Measurements from ENCODE around the gene AUNIP.

Gene AUNIP

DNA sequence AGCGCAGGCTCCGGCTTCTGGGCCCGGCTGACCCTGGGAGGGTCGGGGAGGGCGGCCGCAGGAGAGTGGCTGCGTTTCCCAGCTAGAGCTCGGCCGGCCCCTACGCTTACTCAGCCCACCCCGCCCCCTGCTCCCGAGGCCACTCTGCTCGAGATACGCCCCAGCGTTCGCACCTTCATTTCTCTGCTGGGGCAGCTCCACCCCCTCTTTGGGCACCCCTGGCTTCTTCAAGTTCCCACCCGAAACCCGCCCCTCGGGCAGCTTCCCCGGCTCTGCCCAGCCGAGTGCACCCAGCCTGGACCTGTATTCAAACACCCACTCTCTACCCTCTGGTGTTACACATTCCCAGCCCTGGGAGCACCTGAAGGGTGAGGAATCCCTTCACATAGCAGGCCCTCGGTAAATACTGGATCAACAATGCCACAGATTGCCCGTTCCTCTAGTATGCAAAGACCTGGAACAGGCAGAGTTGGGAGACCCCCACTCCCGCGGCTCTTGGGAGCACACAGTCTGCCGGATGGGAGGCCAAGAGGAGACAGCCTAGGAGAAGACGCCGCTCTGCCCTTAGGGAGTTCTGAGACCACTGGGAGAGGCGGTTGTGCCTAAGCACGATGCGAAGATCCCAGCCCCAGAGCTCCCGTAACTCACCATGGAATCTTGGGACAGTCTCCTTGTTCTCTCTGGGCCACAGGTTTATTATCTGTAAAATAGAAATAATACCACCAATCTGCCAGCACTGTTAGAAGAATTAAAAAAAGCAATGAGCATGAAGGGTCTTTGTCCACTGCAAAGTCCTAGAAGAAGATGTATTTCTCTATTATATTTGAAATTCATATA lies 16.8 kb upstream of the AUNIP start (continued):
- TF ChIP-seq, protein P1, sequence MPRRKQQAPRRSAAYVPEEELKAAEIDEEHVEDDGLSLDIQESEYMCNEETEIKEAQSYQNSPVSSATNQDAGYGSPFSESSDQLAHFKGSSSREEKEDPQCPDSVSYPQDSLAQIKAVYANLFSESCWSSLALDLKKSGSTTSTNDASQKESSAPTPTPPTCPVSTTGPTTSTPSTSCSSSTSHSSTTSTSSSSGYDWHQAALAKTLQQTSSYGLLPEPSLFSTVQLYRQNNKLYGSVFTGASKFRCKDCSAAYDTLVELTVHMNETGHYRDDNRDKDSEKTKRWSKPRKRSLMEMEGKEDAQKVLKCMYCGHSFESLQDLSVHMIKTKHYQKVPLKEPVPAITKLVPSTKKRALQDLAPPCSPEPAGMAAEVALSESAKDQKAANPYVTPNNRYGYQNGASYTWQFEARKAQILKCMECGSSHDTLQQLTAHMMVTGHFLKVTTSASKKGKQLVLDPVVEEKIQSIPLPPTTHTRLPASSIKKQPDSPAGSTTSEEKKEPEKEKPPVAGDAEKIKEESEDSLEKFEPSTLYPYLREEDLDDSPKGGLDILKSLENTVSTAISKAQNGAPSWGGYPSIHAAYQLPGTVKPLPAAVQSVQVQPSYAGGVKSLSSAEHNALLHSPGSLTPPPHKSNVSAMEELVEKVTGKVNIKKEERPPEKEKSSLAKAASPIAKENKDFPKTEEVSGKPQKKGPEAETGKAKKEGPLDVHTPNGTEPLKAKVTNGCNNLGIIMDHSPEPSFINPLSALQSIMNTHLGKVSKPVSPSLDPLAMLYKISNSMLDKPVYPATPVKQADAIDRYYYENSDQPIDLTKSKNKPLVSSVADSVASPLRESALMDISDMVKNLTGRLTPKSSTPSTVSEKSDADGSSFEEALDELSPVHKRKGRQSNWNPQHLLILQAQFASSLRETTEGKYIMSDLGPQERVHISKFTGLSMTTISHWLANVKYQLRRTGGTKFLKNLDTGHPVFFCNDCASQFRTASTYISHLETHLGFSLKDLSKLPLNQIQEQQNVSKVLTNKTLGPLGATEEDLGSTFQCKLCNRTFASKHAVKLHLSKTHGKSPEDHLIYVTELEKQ (tag by site-specific recombination; IDR thresholded peaks at IDR 0.05; ENCODE audit: borderline replicate concordance) = no peak
- TF ChIP-seq ZNF626 (tag by site-specific recombination; IDR thresholded peaks at IDR 0.05) (no peak), ZNF311 (tag by site-specific recombination; IDR thresholded peaks at IDR 0.05; ENCODE audit: borderline replicate concordance) (no peak), TRIM28 (IDR thresholded peaks at IDR 0.05; ENCODE audit: borderline replicate concordance, low read length) (no peak), ZNF184 (tag by site-specific recombination; IDR thresholded peaks at IDR 0.05) (no peak), ZNF747 (tag by site-specific recombination; IDR thresholded peaks at IDR 0.05) (no peak), ZNF677 (tag by site-specific recombination; IDR thresholded peaks at IDR 0.05) (no peak), ZNF16 (tag by site-specific recombination; IDR thresholded peaks at IDR 0.05; ENCODE audit: low read depth) (no peak), ZNF341 (tag by site-specific recombination; IDR thresholded peaks at IDR 0.05; ENCODE audit: low read depth) (no peak), SP2 (tag by site-specific recombination; IDR thresholded peaks at IDR 0.05) (peak; percentile 29; the same call in 1 of the 2 replicates)
- TF ChIP-seq, protein P2, sequence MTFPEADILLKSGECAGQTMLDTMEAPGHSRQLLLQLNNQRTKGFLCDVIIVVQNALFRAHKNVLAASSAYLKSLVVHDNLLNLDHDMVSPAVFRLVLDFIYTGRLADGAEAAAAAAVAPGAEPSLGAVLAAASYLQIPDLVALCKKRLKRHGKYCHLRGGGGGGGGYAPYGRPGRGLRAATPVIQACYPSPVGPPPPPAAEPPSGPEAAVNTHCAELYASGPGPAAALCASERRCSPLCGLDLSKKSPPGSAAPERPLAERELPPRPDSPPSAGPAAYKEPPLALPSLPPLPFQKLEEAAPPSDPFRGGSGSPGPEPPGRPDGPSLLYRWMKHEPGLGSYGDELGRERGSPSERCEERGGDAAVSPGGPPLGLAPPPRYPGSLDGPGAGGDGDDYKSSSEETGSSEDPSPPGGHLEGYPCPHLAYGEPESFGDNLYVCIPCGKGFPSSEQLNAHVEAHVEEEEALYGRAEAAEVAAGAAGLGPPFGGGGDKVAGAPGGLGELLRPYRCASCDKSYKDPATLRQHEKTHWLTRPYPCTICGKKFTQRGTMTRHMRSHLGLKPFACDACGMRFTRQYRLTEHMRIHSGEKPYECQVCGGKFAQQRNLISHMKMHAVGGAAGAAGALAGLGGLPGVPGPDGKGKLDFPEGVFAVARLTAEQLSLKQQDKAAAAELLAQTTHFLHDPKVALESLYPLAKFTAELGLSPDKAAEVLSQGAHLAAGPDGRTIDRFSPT (tag by site-specific recombination; IDR thresholded peaks at IDR 0.05) = no peak
- TF ChIP-seq, protein P3, sequence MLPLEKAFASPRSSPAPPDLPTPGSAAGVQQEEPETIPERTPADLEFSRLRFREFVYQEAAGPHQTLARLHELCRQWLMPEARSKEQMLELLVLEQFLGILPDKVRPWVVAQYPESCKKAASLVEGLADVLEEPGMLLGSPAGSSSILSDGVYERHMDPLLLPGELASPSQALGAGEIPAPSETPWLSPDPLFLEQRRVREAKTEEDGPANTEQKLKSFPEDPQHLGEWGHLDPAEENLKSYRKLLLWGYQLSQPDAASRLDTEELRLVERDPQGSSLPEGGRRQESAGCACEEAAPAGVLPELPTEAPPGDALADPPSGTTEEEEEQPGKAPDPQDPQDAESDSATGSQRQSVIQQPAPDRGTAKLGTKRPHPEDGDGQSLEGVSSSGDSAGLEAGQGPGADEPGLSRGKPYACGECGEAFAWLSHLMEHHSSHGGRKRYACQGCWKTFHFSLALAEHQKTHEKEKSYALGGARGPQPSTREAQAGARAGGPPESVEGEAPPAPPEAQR (tag by site-specific recombination; IDR thresholded peaks at IDR 0.05) = no peak
- TF ChIP-seq, protein P4, sequence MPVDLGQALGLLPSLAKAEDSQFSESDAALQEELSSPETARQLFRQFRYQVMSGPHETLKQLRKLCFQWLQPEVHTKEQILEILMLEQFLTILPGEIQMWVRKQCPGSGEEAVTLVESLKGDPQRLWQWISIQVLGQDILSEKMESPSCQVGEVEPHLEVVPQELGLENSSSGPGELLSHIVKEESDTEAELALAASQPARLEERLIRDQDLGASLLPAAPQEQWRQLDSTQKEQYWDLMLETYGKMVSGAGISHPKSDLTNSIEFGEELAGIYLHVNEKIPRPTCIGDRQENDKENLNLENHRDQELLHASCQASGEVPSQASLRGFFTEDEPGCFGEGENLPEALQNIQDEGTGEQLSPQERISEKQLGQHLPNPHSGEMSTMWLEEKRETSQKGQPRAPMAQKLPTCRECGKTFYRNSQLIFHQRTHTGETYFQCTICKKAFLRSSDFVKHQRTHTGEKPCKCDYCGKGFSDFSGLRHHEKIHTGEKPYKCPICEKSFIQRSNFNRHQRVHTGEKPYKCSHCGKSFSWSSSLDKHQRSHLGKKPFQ (tag by site-specific recombination; IDR thresholded peaks at IDR 0.05) = no peak

GRCh38 chr1:25875154-25875855 lies 16.0 kb upstream of the AUNIP start, which contains the start of gene PAQR7:
TSS of gene PAQR7 (minus strand) at chr1:25875708. CDS start at chr1:25863839, 11,869 bp downstream.
- peak within 1 kb of the TSS; percentile 42; the same call in 1 of the 2 replicates for H3K27ac ChIP-seq (ENCODE audit: extremely low read depth, low read depth, low read length)
- ChIA-PET CTCF (interaction anchor here (0.6 to 1.1 kb wide), 3 partner anchors 25 to 1025 kb away, joined by 3 to 4 read pairs (median 3); no protein-coding TSS in a partner anchor), POLR2A (interaction anchor here (0.6 to 1.8 kb wide), 12 partner anchors 11 to 122 kb away, joined by 3 to 10 read pairs (median 4); partner anchors contain the start of genes MTFR1L, PAFAH2 and STMN1)
- no peaks in the 10 kb centered on the region for H3K4me1 ChIP-seq (ENCODE audit: control insufficient read depth, insufficient read depth, low read length)
- H3K4me3 ChIP-seq (ENCODE audit: low read depth, low read length) = peak within 1 kb of the TSS; percentile 44
- no peaks in the 10 kb centered on the region for H3K9me3 ChIP-seq (ENCODE audit: control insufficient read depth, insufficient read depth, low read depth, low read length)
- peaks cover 0 to 3% of the 10 kb centered on the region in 2 experiments; a peak in 1 of 3 replicates for H3K36me3 ChIP-seq (ENCODE audit: control insufficient read depth in 2 of 2, insufficient read depth in 1 of 2, low read length in 2 of 2)
- TF ChIP-seq, protein P5, sequence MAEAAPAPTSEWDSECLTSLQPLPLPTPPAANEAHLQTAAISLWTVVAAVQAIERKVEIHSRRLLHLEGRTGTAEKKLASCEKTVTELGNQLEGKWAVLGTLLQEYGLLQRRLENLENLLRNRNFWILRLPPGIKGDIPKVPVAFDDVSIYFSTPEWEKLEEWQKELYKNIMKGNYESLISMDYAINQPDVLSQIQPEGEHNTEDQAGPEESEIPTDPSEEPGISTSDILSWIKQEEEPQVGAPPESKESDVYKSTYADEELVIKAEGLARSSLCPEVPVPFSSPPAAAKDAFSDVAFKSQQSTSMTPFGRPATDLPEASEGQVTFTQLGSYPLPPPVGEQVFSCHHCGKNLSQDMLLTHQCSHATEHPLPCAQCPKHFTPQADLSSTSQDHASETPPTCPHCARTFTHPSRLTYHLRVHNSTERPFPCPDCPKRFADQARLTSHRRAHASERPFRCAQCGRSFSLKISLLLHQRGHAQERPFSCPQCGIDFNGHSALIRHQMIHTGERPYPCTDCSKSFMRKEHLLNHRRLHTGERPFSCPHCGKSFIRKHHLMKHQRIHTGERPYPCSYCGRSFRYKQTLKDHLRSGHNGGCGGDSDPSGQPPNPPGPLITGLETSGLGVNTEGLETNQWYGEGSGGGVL (tag by site-specific recombination; IDR thresholded peaks at IDR 0.05) = no peak; the same call in 1 of the 2 replicates
- TF ChIP-seq EGR2 (tag by site-specific recombination; IDR thresholded peaks at IDR 0.05; ENCODE audit: low read depth) = peak; percentile 90
- peak; percentile 26 for TF ChIP-seq ZIC2 (tag by site-specific recombination; IDR thresholded peaks at IDR 0.05)
- TF ChIP-seq ZNF121 (tag by site-specific recombination; IDR thresholded peaks at IDR 0.05) = 0 out of 2 replicates have a peak, but pooled peaks have one; percentile 4
- peak; percentile 82 for TF ChIP-seq FEZF1 (tag by site-specific recombination; IDR thresholded peaks at IDR 0.05)
- TF ChIP-seq ZNF146 (tag by site-specific recombination; IDR thresholded peaks at IDR 0.05) = 0 out of 2 replicates have a peak, but pooled peaks have one; percentile 24
- no peak for TF ChIP-seq KLF7 (tag by site-specific recombination; IDR thresholded peaks at IDR 0.05; ENCODE audit: borderline replicate concordance)
- no peak for TF ChIP-seq ZNF837 (tag by site-specific recombination; IDR thresholded peaks at IDR 0.05)
- TF ChIP-seq SP2 (tag by site-specific recombination; IDR thresholded peaks at IDR 0.05) = peak; percentile 54
